C4-2B (cell line): ENCODE data around the gene IGFL3.

Experiments used
- H3K27ac ChIP-seq: fragments of 450-650 bp; 2 replicates; pipeline ENCODE4 v1.5.1; 2017
- ZFX ChIP-seq: fragments of 450-650 bp; IDR thresholded peaks from 2 replicates; pipeline ENCODE4 v1.6.1; 2017
- TF ChIP-seq, protein P1 (sequence below): fragments of 450-650 bp; conservative IDR thresholded peaks from 2 replicates; pipeline ENCODE4 v1.5.1; 2017; ENCODE audit warnings: mild to moderate bottlenecking

IGFL3 gene

DNA sequence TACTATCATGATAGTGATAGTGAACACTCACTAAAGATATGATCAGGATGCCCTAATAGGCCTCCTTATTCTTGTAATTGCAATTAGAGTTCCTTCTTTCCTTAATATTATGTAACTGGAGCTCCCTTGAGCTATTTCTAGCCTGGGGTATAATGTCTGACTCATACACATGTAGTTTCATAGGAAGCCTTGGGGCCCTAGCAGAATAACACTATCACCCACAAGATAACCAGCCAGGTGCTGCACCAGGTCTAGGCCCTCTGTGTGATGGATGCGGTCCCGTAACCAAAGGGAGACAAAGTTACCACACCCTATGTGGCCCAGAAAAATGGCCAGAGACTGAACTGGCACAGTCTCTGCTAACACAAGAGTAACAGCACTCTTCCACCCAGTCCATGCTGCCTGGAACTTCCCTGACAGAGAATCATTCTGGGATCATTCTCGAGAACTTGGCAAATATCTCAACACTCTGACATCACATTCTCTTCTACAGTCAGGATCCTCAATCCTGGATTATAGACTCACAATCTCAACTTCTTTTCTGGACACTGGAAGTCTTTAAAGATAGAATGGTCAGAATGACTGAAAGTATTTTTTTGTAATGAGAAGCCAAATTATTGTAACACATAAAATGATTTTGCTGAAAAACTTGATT, 51.1 kb downstream of the IGFL3 start:
- TF ChIP-seq, protein P1, sequence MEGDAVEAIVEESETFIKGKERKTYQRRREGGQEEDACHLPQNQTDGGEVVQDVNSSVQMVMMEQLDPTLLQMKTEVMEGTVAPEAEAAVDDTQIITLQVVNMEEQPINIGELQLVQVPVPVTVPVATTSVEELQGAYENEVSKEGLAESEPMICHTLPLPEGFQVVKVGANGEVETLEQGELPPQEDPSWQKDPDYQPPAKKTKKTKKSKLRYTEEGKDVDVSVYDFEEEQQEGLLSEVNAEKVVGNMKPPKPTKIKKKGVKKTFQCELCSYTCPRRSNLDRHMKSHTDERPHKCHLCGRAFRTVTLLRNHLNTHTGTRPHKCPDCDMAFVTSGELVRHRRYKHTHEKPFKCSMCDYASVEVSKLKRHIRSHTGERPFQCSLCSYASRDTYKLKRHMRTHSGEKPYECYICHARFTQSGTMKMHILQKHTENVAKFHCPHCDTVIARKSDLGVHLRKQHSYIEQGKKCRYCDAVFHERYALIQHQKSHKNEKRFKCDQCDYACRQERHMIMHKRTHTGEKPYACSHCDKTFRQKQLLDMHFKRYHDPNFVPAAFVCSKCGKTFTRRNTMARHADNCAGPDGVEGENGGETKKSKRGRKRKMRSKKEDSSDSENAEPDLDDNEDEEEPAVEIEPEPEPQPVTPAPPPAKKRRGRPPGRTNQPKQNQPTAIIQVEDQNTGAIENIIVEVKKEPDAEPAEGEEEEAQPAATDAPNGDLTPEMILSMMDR = no peak
- TF ChIP-seq ZFX = no peak
- no peak overlapping the region for H3K27ac ChIP-seq
